22Rv1 (cell line): ENCODE results near the gene USP54.

Source experiments
- ZFX ChIP-seq: fragments of 450-650 bp; IDR thresholded peaks from 2 replicates; pipeline ENCODE4 v1.6.1; 2017; ENCODE audit warnings: antibody characterized with exemption, borderline replicate concordance
- TF ChIP-seq, protein P1 (sequence below): fragments of 450-650 bp; IDR thresholded peaks from 2 replicates; pipeline ENCODE4 v1.5.1; 2017; ENCODE audit warnings: mild to moderate bottlenecking

DNA sequence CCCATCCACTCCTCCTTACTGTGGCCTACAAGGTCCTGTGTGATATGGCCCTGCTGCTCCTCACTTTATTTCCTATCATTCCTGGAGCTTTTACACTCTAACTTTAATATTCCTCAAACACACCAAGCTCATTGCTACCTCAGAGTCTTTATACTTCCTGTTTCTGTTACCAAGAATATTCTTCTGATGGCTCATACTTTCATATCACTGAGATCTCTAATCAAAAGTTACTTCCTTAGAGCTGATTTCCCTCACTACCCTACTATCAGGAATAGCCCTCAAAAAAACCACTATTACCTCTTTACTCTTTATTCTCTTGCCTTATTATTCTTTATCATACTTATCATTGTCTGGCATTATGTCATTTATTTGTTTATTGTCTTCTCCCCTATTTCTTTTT, 89.5 kb downstream of the USP54 start:
- TF ChIP-seq, protein P1, sequence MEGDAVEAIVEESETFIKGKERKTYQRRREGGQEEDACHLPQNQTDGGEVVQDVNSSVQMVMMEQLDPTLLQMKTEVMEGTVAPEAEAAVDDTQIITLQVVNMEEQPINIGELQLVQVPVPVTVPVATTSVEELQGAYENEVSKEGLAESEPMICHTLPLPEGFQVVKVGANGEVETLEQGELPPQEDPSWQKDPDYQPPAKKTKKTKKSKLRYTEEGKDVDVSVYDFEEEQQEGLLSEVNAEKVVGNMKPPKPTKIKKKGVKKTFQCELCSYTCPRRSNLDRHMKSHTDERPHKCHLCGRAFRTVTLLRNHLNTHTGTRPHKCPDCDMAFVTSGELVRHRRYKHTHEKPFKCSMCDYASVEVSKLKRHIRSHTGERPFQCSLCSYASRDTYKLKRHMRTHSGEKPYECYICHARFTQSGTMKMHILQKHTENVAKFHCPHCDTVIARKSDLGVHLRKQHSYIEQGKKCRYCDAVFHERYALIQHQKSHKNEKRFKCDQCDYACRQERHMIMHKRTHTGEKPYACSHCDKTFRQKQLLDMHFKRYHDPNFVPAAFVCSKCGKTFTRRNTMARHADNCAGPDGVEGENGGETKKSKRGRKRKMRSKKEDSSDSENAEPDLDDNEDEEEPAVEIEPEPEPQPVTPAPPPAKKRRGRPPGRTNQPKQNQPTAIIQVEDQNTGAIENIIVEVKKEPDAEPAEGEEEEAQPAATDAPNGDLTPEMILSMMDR: no peak
- TF ChIP-seq ZFX: no peak
